Gastrocnemius medialis (tissue), 4 donors: Measurements from ENCODE around the gene CBX6.

Experiments
- POLR2A ChIP-seq, 2 donors: fragments of 450-650 bp; IDR thresholded peaks; one replicate each; pipeline ENCODE4 v1.6.1; 2017; ENCODE audit warnings: antibody characterized with exemption in 2 of 2, mild to moderate bottlenecking in 2 of 2, moderate library complexity in 2 of 2
- TF ChIP-seq, protein P1 (sequence below), 5 experiments: fragments of 450-650 bp in 3 of 5; fragments of 200-600 bp in 2 of 5; sonication (generic) in 2 of 5; IDR thresholded peaks in 4 of 5; conservative IDR thresholded peaks in 1 of 5; 1 replicate in 4 of 5; 2 replicates in 1 of 5; pipeline ENCODE4 v1.5.1; 2016 to 2019; ENCODE audit warnings: antibody characterized with exemption in 5 of 5, mild to moderate bottlenecking in 3 of 5, moderate library complexity in 3 of 5

DNA sequence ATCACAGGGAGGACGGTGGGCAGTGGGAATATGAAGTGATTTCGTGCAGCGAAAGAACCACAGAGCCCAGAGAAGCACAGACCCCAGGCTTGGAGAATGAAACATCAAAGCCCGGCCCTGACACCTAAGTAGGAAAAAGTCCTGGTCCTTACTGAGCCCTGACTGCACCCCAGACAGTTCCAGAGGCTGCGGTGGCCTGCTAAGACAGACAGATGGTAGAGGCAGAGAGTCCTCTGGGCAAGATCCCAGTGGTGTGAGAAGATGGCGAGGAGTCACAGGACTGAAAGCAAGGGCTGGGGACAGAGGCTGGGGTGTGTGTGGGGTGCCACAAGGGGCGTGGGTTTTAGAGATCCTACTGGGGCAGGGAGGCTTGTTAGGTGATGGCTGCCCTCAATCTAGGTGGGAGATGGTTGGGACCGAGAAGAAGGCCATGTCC, 3.7 kb downstream of the CBX6 start:
- TF ChIP-seq, protein P1, sequence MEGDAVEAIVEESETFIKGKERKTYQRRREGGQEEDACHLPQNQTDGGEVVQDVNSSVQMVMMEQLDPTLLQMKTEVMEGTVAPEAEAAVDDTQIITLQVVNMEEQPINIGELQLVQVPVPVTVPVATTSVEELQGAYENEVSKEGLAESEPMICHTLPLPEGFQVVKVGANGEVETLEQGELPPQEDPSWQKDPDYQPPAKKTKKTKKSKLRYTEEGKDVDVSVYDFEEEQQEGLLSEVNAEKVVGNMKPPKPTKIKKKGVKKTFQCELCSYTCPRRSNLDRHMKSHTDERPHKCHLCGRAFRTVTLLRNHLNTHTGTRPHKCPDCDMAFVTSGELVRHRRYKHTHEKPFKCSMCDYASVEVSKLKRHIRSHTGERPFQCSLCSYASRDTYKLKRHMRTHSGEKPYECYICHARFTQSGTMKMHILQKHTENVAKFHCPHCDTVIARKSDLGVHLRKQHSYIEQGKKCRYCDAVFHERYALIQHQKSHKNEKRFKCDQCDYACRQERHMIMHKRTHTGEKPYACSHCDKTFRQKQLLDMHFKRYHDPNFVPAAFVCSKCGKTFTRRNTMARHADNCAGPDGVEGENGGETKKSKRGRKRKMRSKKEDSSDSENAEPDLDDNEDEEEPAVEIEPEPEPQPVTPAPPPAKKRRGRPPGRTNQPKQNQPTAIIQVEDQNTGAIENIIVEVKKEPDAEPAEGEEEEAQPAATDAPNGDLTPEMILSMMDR (IDR thresholded peaks at IDR 0.05 in 4 of 5, conservative IDR thresholded peaks at IDR 0.05 in 1 of 5) = no peak
- no peak for TF ChIP-seq POLR2A (IDR thresholded peaks at IDR 0.05)
